Activated CD4-positive, alpha-beta memory T cell treated with anti-CD3 and anti-CD28 coated beads for 36 hours (primary cell): ENCODE data around the gene RNU6-9. TPM values are rescaled to one million over a fixed set of nuclear protein-coding genes. Genes with fewer than 3 reads are reported as not detected.

ENCODE experiments used
- CTCF ChIA-PET: fragments of 350-600 bp; sonication (Branson Sonifier 250); formaldehyde crosslinking; loops from one replicate; lab custom pipeline; 2021; ENCODE audit warnings: antibody characterized with exemption, inconsistent platforms; lab: Charles Lee
- POLR2A ChIA-PET: fragments of 350-600 bp; sonication (Branson Sonifier 250); formaldehyde crosslinking; loops from one replicate; lab custom pipeline; 2021; ENCODE audit warnings: antibody characterized with exemption; lab: Charles Lee
- DNase-seq: peaks from one replicate; pipeline ENCODE4 v3.0.0-alpha.2; 2020
- H3K27ac Mint-ChIP-seq: one replicate; pipeline ENCODE4 v1.8.0; 2021; ENCODE audit warnings: mixed read lengths
- H3K27me3 Mint-ChIP-seq: one replicate; pipeline ENCODE4 v1.8.0; 2021; ENCODE audit warnings: mixed read lengths
- H3K36me3 Mint-ChIP-seq: one replicate; pipeline ENCODE4 v1.8.0; 2021; ENCODE audit warnings: mixed read lengths
- H3K4me1 Mint-ChIP-seq: one replicate; pipeline ENCODE4 v1.8.0; 2021; ENCODE audit warnings: low read depth, mixed read lengths
- H3K4me3 Mint-ChIP-seq: one replicate; pipeline ENCODE4 v1.8.0; 2021; ENCODE audit warnings: mild to moderate bottlenecking, mixed read lengths
- H3K9me3 Mint-ChIP-seq: one replicate; pipeline ENCODE4 v1.8.0; 2021; ENCODE audit warnings: mixed read lengths
- intact Hi-C: fragments of 100-400 bp; cut with micrococcal nuclease; formaldehyde crosslinking; loops from one replicate; pipeline ENCODE4 v1.15.1; 2023
- total RNA-seq, 2 experiments: library from RNA; stranded (reverse); gene quantifications; one replicate each; pipeline ENCODE4 v1.2.3, GENCODE V29; 2021

Gene RNU6-9
- total RNA-seq, 2 experiments from 2014 or later: not detected

DNA sequence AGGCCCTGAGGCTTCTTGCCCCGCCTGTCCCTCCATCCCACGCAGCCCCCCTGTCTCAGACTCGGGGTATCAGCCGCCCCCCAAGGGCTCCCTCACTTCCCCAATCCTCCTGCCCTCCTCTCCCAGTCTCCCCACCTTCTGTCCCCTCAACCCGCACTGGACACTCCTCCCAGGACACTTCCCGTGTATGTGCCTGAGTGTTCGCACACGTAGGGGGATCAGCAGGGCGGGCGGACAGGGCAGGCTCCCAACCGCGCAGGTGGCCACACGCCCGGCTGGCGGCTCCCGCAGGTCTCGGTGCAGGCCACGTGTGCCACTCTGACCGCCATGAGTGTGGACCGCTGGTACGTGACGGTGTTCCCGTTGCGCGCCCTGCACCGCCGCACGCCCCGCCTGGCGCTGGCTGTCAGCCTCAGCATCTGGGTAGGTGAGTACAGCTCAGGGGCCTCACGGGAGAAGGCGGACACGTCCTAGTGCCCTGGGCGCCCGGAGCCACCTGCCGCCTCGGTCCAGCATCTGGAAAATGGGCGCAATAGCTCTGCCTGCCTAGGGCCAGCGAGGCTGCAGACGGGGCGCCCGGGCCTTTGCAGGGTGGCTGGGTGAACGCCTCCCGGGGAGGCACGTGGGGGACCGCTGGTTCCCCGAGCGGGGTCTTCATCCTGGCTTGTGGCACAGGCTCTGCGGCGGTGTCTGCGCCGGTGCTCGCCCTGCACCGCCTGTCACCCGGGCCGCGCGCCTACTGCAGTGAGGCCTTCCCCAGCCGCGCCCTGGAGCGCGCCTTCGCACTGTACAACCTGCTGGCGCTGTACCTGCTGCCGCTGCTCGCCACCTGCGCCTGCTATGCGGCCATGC lies 26.1 kb downstream of the RNU6-9 start:
- ChIA-PET CTCF (interaction anchor here (0.9 to 8.3 kb wide), 3 partner anchors 56 to 273 kb away, joined by 3 to 189 read pairs (median 33); partner anchors contain the start of gene WDR18), POLR2A (interaction anchor here (0.5 to 1.7 kb wide), 4 partner anchors 11 to 246 kb away, joined by 5 to 6 read pairs (median 6); partner anchors contain the start of genes MED16, RNU6-2 and RNU6-9)
- Mint-ChIP-seq H3K4me3 (peak overlapping the region; percentile 66), H3K27ac (no peak overlapping the region), H3K36me3 (no peaks in the 10 kb centered on the region), H3K9me3 (no peaks in the 10 kb centered on the region), H3K4me1 (peaks cover 23% of the 10 kb centered on the region), H3K27me3 (no peaks in the 10 kb centered on the region)
- peak; percentile 63 for DNase-seq
- intact Hi-C loops: loop anchor here (1.0 to 10.0 kb wide), 7 partner anchors 57 to 321 kb away; partner anchors contain the start of genes ATP5F1D, GPX4, RNF126 and RNU6-2

DNA sequence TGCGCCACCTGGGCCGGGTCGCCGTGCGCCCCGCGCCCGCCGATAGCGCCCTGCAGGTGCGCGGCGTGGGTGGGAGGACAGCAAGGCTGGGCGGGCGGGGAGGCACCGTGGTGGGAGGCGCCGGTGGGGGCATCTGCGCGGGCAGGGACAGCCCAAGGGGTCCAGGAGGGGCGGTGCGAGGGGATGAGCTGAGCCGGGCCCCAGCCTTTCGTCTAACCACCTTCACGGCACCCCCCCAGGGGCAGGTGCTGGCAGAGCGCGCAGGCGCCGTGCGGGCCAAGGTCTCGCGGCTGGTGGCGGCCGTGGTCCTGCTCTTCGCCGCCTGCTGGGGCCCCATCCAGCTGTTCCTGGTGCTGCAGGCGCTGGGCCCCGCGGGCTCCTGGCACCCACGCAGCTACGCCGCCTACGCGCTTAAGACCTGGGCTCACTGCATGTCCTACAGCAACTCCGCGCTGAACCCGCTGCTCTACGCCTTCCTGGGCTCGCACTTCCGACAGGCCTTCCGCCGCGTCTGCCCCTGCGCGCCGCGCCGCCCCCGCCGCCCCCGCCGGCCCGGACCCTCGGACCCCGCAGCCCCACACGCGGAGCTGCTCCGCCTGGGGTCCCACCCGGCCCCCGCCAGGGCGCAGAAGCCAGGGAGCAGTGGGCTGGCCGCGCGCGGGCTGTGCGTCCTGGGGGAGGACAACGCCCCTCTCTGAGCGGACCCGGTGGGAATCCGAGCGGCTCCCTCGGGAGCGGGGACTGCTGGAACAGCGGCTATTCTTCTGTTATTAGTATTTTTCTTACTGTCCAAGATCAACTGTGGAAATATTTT lies 27.0 kb downstream of the RNU6-9 start:
- intact Hi-C loops: loop anchor here (1.0 to 10.0 kb wide), 6 partner anchors 58 to 321 kb away; partner anchors contain the start of genes ATP5F1D, GPX4, RNU6-2 and TMEM259
- Mint-ChIP-seq H3K36me3 (no peaks in the 10 kb centered on the region), H3K27ac (peak overlapping the region; percentile 85), H3K9me3 (no peaks in the 10 kb centered on the region), H3K4me1 (peaks cover 19% of the 10 kb centered on the region), H3K27me3 (no peaks in the 10 kb centered on the region), H3K4me3 (peak overlapping the region; percentile 75)
- DNase-seq: peak; percentile 78
- CTCF ChIA-PET: interaction anchor here (0.9 to 8.3 kb wide), 4 partner anchors 57 to 272 kb away, joined by 3 to 189 read pairs (median 22); partner anchors contain the start of gene WDR18
- POLR2A ChIA-PET: interaction anchor here (0.9 to 1.7 kb wide), 4 partner anchors 12 to 101 kb away, joined by 4 to 6 read pairs (median 5); partner anchors contain the start of genes MED16, RNU6-2 and RNU6-9

DNA sequence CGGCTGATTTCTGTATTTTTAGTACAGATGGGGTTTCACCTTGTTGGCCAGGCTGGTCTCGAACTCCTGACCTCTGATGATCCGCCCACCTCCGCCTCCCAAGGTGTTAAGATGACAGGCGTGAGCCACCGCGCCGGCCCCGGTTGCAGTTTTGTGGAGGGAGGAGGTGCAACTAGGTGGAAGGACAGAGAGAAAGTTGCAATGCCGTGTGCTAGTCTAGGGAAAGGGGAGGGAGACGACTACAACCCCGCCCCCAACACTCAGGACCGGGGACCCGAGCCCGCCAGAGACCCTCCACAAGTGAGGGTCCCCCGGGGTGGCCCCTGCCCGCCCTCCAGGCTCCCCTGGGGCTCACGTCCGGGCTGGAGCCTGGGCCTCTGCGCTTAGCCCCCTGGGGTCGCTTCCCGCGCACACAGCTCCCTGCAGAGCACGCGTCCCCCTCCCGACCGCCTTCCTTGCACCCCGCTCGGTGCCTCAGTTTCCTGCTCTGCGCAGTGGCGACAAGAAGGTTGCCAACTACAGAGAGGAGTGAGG lies 31.3 kb downstream of the RNU6-9 start:
- ChIA-PET POLR2A (interaction anchor here (0.7 to 3.0 kb wide), 4 partner anchors 60 to 262 kb away, joined by 3 to 21 read pairs (median 3); partner anchors contain the start of genes RNF126 and WDR18), CTCF (interaction anchor here (1.0 to 8.3 kb wide), 3 partner anchors 58 to 154 kb away, joined by 3 to 189 read pairs (median 16); partner anchors contain the start of gene WDR18)
- intact Hi-C loops: loop anchor here (1.0 to 10.0 kb wide), 3 partner anchors 60 to 268 kb away; partner anchors contain the start of genes GPX4 and WDR18
- peak; percentile 69 for DNase-seq
- peak overlapping the region; percentile 70 for H3K4me3 Mint-ChIP-seq
- H3K9me3 Mint-ChIP-seq: no peaks in the 10 kb centered on the region
- H3K27ac Mint-ChIP-seq: no peak overlapping the region
- no peaks in the 10 kb centered on the region for H3K36me3 Mint-ChIP-seq
- peaks cover 14% of the 10 kb centered on the region for H3K4me1 Mint-ChIP-seq
- H3K27me3 Mint-ChIP-seq: no peaks in the 10 kb centered on the region

DNA sequence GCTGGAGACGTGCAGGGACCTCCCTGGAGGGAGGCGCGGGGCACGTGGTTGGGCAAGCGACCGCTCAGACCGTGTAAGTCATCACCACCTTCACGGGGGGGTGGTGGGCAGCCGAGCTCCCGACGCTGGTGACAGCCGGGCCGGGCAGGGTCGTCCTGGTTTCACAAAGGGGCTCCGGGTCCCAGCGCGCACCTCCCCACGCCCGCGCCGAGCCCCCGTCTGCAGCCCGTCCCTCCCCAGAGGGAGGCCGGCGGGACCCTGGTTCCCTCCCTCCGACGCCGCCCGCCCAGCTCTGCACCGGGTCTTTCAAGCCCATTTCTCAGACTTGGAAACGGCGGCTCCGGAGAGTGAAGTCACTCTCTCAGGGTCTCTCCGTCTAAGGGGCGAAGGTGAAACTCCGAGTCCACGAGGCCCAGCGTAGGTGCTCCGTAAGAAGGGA lies 31.8 kb downstream of the RNU6-9 start:
- ChIA-PET POLR2A (interaction anchor here (0.8 to 3.0 kb wide), 2 partner anchors 59 to 61 kb away, joined by 3 to 21 read pairs; partner anchors contain the start of gene WDR18), CTCF (interaction anchor here (1.0 to 8.3 kb wide), 3 partner anchors 58 to 154 kb away, joined by 3 to 189 read pairs (median 16); partner anchors contain the start of gene WDR18)
- Mint-ChIP-seq H3K4me1 (peaks cover 14% of the 10 kb centered on the region), H3K4me3 (peak overlapping the region; percentile 70), H3K36me3 (peaks cover 3% of the 10 kb centered on the region), H3K27ac (peak overlapping the region; percentile 71), H3K27me3 (no peaks in the 10 kb centered on the region), H3K9me3 (no peaks in the 10 kb centered on the region)
- intact Hi-C loops: loop anchor here (1.0 to 10.0 kb wide), 2 partner anchors 59 to 180 kb away; partner anchors contain the start of genes GPX4 and WDR18
- peak; percentile 79 for DNase-seq

DNA sequence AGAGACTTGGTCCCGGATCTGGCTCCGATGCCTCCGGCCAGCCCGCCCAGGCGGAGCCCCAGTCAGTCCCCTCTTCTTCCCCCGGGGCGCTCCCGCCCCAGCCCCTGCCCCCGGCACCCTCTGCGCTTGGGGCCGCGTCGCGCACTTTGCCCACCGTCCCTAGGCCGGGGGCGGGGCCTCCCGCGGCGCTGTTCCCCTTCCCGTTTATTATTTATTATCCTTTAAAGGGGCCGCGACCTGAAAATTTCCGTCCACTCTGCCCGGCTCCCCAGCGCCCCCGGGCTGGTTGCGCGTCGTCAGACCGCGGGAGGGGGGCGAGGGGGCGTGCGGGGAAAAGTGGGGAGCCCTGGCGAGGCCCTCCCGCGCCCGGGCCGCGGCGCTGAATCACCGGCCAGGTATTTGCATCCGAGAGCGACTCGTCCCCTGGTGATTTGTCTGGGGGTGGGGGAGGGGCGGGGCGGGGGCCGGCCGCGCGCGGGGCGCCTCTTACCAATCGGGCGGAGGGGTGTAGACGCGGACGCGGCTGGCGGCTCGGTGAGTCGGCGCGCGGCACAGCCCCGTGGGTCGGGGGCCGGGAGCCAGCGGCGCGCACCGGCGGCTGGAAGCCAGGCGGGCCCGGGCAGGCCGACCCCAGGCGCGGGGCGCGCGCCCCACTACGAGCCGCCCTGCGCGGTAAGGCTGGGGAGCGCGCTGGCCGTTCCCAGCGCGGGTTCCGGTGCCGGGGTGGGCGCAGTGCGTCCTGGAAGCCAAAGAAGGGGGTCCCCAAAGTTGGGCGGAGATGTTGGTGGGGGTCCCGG lies 32.4 kb downstream of the RNU6-9 start, which contains the start of gene ARID3A:
TSS of gene ARID3A (plus strand) at position 510 of the 797 bp plus-strand sequence. CDS start 3,494 bp downstream, outside the sequence.
- peak; percentile 80 for DNase-seq
- ChIA-PET CTCF (interaction anchor here (3.1 to 8.3 kb wide), 2 partner anchors 57 to 62 kb away, joined by 16 to 189 read pairs; partner anchors contain the start of gene WDR18), POLR2A (interaction anchor here (3.0 kb wide), 1 partner anchor 59 kb away, joined by 21 read pairs; the partner anchor contains the start of gene WDR18)
- intact Hi-C loops: loop anchor here (1.0 to 10.0 kb wide), 2 partner anchors 59 to 179 kb away; partner anchors contain the start of genes GPX4 and WDR18
- peaks cover 12% of the 10 kb centered on the region for H3K4me1 Mint-ChIP-seq
- H3K27me3 Mint-ChIP-seq: no peaks in the 10 kb centered on the region
- H3K4me3 Mint-ChIP-seq: peak within 1 kb of the TSS; percentile 75
- H3K36me3 Mint-ChIP-seq: peaks cover 3% of the 10 kb centered on the region
- no peaks in the 10 kb centered on the region for H3K9me3 Mint-ChIP-seq
- H3K27ac Mint-ChIP-seq: peak within 1 kb of the TSS; percentile 71

DNA sequence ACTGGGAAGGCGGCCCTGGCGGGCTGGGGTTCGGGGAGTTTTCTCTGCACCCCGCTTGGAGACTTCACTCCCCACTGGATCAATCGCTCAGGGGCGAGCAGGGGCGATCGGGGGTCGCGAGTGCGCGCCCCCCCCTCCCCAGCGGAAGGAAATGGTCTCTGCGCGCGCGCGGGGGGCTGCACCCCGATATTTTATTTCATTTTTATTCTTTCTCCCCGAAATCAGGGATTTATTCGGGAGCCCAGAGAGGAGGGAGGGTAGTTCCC lies 33.0 kb downstream of the RNU6-9 start:
- Mint-ChIP-seq H3K9me3 (no peaks in the 10 kb centered on the region), H3K27ac (no peak overlapping the region), H3K36me3 (peaks cover 6% of the 10 kb centered on the region), H3K27me3 (no peaks in the 10 kb centered on the region), H3K4me3 (peak overlapping the region; percentile 72), H3K4me1 (peaks cover 6% of the 10 kb centered on the region)
- POLR2A ChIA-PET: no interaction called here
- no peak for DNase-seq
- CTCF ChIA-PET: no interaction called here
- intact Hi-C loops: loop anchor here (10.0 kb wide), 1 partner anchor 179 kb away; the partner anchor contains the start of gene GPX4

DNA sequence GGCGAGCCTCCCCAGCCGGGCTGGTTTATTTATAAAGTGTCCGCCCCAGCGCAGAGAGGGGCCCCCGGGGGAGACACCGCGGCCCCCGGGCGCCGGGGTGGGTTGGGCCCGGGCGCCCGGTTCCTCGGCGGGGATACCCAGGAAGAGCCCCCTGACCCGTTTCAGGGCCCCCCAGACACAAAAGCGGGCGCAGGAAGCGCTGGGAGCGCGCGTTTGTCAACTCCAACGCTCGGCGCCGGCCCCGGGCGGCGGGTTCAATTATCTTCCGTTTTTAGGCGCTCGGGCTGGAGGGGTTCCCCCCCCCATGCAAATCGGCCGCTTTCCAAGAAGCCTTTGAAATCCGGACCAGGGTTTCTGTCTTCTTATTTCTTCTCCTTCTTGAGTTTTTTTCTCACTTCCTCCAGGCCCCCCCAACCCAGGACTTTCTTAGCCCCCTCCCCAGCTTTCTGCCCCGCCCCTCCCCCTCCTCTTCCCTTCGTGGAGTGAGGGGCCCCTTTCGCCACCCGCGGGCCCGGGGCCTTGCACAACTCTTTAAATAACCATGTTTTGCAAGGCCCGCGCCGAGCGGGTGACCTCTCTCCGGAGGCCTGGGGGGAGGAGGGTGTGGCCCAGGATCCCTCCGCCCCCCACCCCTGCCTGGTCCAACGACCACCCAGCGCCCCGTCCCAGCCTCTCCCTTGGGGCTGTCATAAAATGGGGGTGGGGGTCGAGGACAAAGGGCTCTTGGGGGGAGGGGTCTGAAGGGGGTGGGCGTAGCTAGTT lies 33.5 kb downstream of the RNU6-9 start:
- CTCF ChIA-PET: no interaction called here
- Mint-ChIP-seq H3K4me3 (peak overlapping the region; percentile 75), H3K27ac (peak overlapping the region; percentile 42), H3K36me3 (peaks cover 6% of the 10 kb centered on the region), H3K4me1 (peaks cover 3% of the 10 kb centered on the region), H3K9me3 (no peaks in the 10 kb centered on the region), H3K27me3 (no peaks in the 10 kb centered on the region)
- POLR2A ChIA-PET: interaction anchor here (0.7 kb wide), 1 partner anchor 326 kb away, joined by 3 read pairs; no protein-coding TSS in a partner anchor
- peak; percentile 82 for DNase-seq
- intact Hi-C loops: loop anchor here (10.0 kb wide), 1 partner anchor 178 kb away; the partner anchor contains the start of gene GPX4

DNA sequence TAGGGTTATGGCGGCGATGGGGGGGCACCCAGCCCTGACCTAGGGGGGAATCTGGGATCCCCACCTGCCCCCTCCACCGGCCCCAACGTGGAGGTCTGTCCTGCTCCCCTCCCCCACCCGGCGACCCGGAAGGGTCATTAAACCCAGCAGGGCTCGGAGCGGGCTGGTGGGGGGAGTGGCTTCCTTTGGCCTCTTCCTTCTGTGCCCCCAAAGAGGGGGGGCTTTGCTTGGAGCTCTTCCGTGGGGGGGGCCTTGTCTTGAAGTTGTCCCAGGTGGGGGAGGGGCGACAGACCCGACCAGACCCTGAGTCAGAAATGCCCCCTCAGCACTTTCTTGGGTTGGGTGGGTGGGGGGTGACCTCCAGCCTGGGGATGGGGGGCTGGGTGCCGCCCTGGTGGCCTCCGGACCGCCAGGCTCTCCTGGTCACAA lies 34.1 kb downstream of the RNU6-9 start:
- POLR2A ChIA-PET: interaction anchor here (0.7 kb wide), 1 partner anchor 326 kb away, joined by 3 read pairs; no protein-coding TSS in a partner anchor
- CTCF ChIA-PET: no interaction called here
- H3K4me1 Mint-ChIP-seq: peaks cover 4% of the 10 kb centered on the region
- H3K27ac Mint-ChIP-seq: no peak overlapping the region
- peaks cover 8% of the 10 kb centered on the region for H3K36me3 Mint-ChIP-seq
- H3K9me3 Mint-ChIP-seq: no peaks in the 10 kb centered on the region
- no peak for DNase-seq
- intact Hi-C loops: loop anchor here (10.0 kb wide), 1 partner anchor 177 kb away; the partner anchor contains the start of gene GPX4
- H3K27me3 Mint-ChIP-seq: no peaks in the 10 kb centered on the region
- H3K4me3 Mint-ChIP-seq: no peak overlapping the region

DNA sequence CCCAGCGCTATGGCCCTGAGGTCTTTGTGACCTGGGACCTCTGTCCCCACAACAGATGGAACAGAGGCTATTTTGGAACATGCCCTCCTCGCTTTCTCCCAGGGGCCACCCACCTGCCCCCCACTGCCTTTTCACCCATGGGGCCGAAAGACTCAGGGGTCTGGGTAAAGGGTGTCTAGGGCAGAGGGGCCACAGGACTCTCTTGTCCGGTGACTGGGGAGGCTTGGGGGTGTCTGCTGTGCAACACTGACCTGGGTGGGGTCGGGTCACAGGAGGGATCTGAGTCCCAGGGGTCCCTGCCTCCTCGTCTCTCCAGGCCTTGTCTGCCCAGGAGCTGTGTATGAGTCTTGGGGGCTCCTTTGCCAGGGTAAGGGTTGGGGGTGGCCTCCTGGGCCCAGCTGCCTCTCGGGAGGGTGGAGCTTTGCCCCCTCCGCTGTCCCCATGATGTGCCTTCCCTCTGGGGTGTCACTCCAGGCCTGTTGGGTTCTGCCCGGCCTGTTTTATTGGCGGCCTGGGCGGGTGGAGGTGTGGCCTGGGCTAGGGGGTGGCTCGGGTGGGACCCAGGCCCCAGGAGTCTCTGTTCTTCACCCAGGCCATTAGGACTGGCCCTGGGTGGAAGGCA lies 34.6 kb downstream of the RNU6-9 start:
- Mint-ChIP-seq H3K4me3 (no peak overlapping the region), H3K27ac (no peak overlapping the region), H3K36me3 (peaks cover 8% of the 10 kb centered on the region), H3K9me3 (no peaks in the 10 kb centered on the region), H3K27me3 (no peaks in the 10 kb centered on the region), H3K4me1 (peaks cover 8% of the 10 kb centered on the region)
- intact Hi-C loops: loop anchor here (10.0 kb wide), 1 partner anchor 177 kb away; the partner anchor contains the start of gene GPX4
- CTCF ChIA-PET: no interaction called here
- POLR2A ChIA-PET: no interaction called here
- no peak for DNase-seq
